ENCODE measurements around the gene RERG. TPM values are rescaled to one million over a fixed set of nuclear protein-coding genes. Genes with fewer than 3 reads are reported as not detected.

Gene RERG
- total RNA-seq, 2 experiments from 2014 or later: not detected

GRCh38 chr12:15253990-15254389, 32.8 kb upstream of the RERG start:
- CTCF ChIA-PET: no interaction called here
- Mint-ChIP-seq H3K4me3 (no peak overlapping the region), H3K4me1 (ENCODE audit: low read depth) (no peaks in the 10 kb centered on the region), H3K9me3 (peaks cover 4% of the 10 kb centered on the region), H3K36me3 (ENCODE audit: low read depth) (no peaks in the 10 kb centered on the region), H3K27me3 (peaks cover 59% of the 10 kb centered on the region), H3K27ac (no peak overlapping the region)
- no peak for TF ChIP-seq CTCF (IDR thresholded peaks at IDR 0.05)
- Histone ChIP-seq H3K4me3 (ENCODE audit: low read length) (no peak overlapping the region), H3K27ac (ENCODE audit: low read depth in 1 of 2, low read length in 2 of 2) (no peak overlapping the region), H3K27me3 (ENCODE audit: control insufficient read depth in 1 of 2, insufficient read depth in 2 of 2, low read length in 2 of 2) (peaks cover 0 to 24% of the 10 kb centered on the region in 2 experiments), H3K36me3 (ENCODE audit: insufficient read depth, low read length) (no peaks in the 10 kb centered on the region), H3K9me3 (ENCODE audit: control insufficient read depth in 1 of 2, insufficient read depth in 1 of 2, low read length in 2 of 2) (peaks cover 0 to 9% of the 10 kb centered on the region in 2 experiments), H3K4me1 (ENCODE audit: insufficient read depth, low read length) (no peaks in the 10 kb centered on the region)
- POLR2A ChIA-PET: no interaction called here
- ATAC-seq (ENCODE audit: poor library complexity) (no peak), DNase-seq (no peak)
- intact Hi-C loops (cut with DNase I, micrococcal nuclease): no loop called here

GRCh38 chr12:15244926-15245325, 23.7 kb upstream of the RERG start:
- CTCF ChIA-PET: no interaction called here
- H3K4me3 ChIP-seq (ENCODE audit: low read length): no peak overlapping the region
- TF ChIP-seq CTCF (IDR thresholded peaks at IDR 0.05): no peak
- peaks cover 84% of the 10 kb centered on the region for H3K27me3 Mint-ChIP-seq
- intact Hi-C loops (cut with DNase I, micrococcal nuclease): no loop called here
- POLR2A ChIA-PET: no interaction called here
- H3K4me3 Mint-ChIP-seq: no peak overlapping the region
- ATAC-seq (ENCODE audit: poor library complexity) (no peak), DNase-seq (no peak)
- H3K4me1 Mint-ChIP-seq (ENCODE audit: low read depth): no peaks in the 10 kb centered on the region
- H3K9me3 Mint-ChIP-seq: peaks cover 2% of the 10 kb centered on the region
- no peaks in the 10 kb centered on the region for H3K36me3 Mint-ChIP-seq (ENCODE audit: low read depth)
- no peaks in the 10 kb centered on the region for H3K9me3 ChIP-seq (ENCODE audit: control insufficient read depth in 1 of 2, insufficient read depth in 1 of 2, low read length in 2 of 2)
- H3K4me1 ChIP-seq (ENCODE audit: insufficient read depth, low read length): no peaks in the 10 kb centered on the region
- no peak overlapping the region for H3K27ac ChIP-seq (ENCODE audit: low read depth in 1 of 2, low read length in 2 of 2)
- peaks cover 22 to 32% of the 10 kb centered on the region in 2 experiments for H3K27me3 ChIP-seq (ENCODE audit: control insufficient read depth in 1 of 2, insufficient read depth in 2 of 2, low read length in 2 of 2)
- H3K27ac Mint-ChIP-seq: no peak overlapping the region
- H3K36me3 ChIP-seq (ENCODE audit: insufficient read depth, low read length): no peaks in the 10 kb centered on the region

- no peak overlapping the region for H3K27ac ChIP-seq (ENCODE audit: low read depth in 1 of 2, low read length in 2 of 2)
- H3K4me1 ChIP-seq (ENCODE audit: insufficient read depth, low read length): no peaks in the 10 kb centered on the region
- Mint-ChIP-seq H3K4me1 (ENCODE audit: low read depth) (no peaks in the 10 kb centered on the region), H3K36me3 (ENCODE audit: low read depth) (no peaks in the 10 kb centered on the region), H3K27me3 (peaks cover 84% of the 10 kb centered on the region), H3K27ac (no peak overlapping the region), H3K9me3 (peaks cover 2% of the 10 kb centered on the region), H3K4me3 (no peak overlapping the region)
- TF ChIP-seq CTCF (IDR thresholded peaks at IDR 0.05): no peak
- H3K36me3 ChIP-seq (ENCODE audit: insufficient read depth, low read length): no peaks in the 10 kb centered on the region
- no peak overlapping the region for H3K4me3 ChIP-seq (ENCODE audit: low read length)
- no peak for ATAC-seq (ENCODE audit: poor library complexity)
- peaks cover 22 to 27% of the 10 kb centered on the region in 2 experiments for H3K27me3 ChIP-seq (ENCODE audit: control insufficient read depth in 1 of 2, insufficient read depth in 2 of 2, low read length in 2 of 2)
- ChIA-PET POLR2A (no interaction called here), CTCF (interaction anchor here (1.7 kb wide), 1 partner anchor 23 kb away, joined by 3 read pairs; the partner anchor contains the start of gene RERG)
- H3K9me3 ChIP-seq (ENCODE audit: control insufficient read depth in 1 of 2, insufficient read depth in 1 of 2, low read length in 2 of 2): no peaks in the 10 kb centered on the region
- intact Hi-C loops (cut with DNase I, micrococcal nuclease): no loop called here
- no peak for DNase-seq
Observed at GRCh38 chr12:15244341-15244740, 23.1 kb upstream of the RERG start.

All from CD4-positive, alpha-beta T cell (primary cell).